Muscle of arm (tissue), 12 donors: ENCODE data around the gene SEPTIN8. TPM values are rescaled to one million over a fixed set of nuclear protein-coding genes. Genes with fewer than 3 reads are reported as not detected.

Experiments used
- DNase-seq: peaks from one replicate; pipeline ENCODE4 v3.0.0-alpha.2; 2013
- polyA plus RNA-seq, 12 donors: library from polyadenylated mRNA; unstranded; fragments of 120-200 nt; gene quantifications; one replicate each; pipeline ENCODE4 v1.2.1, GENCODE V29; 2013; ENCODE audit not compliant: insufficient read length in 12 of 12

Gene SEPTIN8
- polyA plus RNA-seq, 12 donors = 33.8 to 65.4 (median 44.1) TPM; not detected in 1

- no peak for DNase-seq
These were observed 25.0 kb downstream of the SEPTIN8 start for GRCh38 chr5:132751971-132752580.

- no peak for DNase-seq
These were observed 25.6 kb downstream of the SEPTIN8 start for GRCh38 chr5:132751444-132751843.

DNA sequence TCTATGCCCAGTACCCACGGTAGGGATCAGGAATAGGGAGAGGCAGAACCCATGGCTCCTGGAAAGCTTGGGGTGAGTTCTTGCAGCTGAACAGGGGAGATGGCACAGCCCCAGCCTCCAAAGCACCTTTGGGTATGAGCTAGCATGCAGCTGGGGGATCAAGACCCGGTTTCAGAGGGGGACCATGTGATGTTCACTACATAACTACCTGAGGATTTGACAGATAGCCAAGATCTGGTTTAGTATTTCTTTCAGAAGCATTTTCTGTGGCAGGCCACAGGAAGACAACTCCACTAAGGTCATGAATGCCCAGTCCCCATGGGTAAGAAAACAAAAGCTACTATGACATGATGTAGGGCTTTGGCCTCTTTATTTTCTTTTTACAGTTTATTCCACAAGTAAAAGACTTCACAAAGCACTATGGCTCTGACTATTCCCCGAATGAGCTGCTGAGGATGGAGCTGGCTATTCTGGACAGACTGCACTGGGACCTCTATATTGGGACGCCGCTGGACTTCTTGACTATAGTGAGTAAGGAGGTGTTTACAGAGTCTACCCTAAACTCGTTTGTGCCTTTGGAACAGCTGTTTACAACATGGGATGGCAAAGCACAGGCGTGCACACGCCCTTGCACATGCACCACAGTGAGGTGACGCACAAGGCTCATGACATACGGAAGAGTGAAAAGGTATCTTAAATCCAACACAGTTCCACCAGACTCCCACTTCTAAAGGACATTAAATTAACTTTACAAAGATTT lies 26.4 kb downstream of the SEPTIN8 start:
- no peak for DNase-seq

- DNase-seq = no peak
These were observed 27.5 kb downstream of the SEPTIN8 start for GRCh38 chr5:132749506-132749905.

- no peak for DNase-seq
These were observed 28.5 kb downstream of the SEPTIN8 start for GRCh38 chr5:132748522-132749000.

GRCh38 chr5:132747616-132748440 lies 29.2 kb downstream of the SEPTIN8 start:
- DNase-seq = no peak

- DNase-seq = no peak
These were observed 30.0 kb downstream of the SEPTIN8 start, which contains the start of gene CCNI2 for GRCh38 chr5:132746954-132747615. Gene CCNI2, plus strand, starts transcription at chr5:132747426. Its CDS starts 70 bp downstream, at chr5:132747496.

DNA sequence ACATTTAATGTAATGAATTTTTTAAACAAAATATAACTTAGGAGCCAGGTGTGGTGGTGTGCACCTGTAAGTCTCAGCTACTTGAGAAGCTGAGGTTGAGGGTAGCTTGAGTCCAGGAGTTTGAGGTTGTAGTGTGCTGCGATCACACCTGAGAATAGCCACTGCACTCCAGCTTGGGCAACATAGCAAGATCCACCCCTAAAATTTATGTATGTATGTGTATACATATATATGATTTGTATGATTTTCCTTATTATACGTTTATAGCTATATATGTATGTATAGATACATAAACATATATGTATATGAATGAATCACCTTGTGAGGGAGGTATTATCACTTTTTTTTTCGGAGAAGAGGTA lies 30.5 kb downstream of the SEPTIN8 start:
- no peak for DNase-seq

DNA sequence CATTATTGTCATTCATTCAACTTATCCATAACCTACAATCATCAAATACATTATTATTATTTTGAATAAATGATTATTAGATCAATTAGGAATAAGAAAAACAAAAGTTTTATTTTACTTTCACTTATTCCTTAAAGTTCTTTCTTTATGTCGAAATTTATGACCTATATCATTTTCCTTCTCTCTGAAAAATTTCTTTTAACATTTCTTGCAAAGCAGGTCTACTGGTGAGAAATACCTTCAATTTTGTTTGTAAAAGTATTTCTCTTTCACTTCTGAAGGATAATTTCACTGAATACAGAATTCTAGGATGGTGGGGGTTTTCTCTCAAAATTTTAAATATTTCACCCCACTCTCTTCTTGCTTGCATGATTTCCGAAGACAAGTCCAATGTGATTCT lies 32.4 kb downstream of the SEPTIN8 start:
- DNase-seq = no peak

- DNase-seq = no peak
These were observed 34.4 kb downstream of the SEPTIN8 start for GRCh38 chr5:132742626-132743025.

DNA sequence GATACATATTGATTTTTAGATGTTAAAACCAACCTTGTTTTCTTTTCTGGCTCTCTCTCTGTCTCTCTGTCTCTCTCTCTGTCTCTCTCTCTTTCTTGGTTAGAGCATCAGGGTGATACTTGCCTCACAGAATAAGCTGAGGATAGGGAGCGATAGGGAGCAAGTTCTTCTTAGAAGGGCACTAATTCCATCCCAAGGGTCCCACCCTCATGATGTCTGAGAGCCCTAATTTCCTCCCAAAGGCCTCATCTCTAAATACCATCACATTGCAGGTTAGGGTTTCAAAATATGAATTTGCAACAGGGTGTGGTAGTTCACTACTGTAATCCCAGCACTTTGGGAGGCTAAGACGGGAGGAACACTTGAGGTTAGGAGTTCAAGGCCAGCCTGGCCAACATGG lies 34.9 kb downstream of the SEPTIN8 start:
- DNase-seq = no peak

- DNase-seq = no peak
These were observed 37.8 kb downstream of the SEPTIN8 start for GRCh38 chr5:132739232-132739631.

GRCh38 chr5:132737982-132738681 lies 38.9 kb downstream of the SEPTIN8 start:
- DNase-seq = no peak

DNA sequence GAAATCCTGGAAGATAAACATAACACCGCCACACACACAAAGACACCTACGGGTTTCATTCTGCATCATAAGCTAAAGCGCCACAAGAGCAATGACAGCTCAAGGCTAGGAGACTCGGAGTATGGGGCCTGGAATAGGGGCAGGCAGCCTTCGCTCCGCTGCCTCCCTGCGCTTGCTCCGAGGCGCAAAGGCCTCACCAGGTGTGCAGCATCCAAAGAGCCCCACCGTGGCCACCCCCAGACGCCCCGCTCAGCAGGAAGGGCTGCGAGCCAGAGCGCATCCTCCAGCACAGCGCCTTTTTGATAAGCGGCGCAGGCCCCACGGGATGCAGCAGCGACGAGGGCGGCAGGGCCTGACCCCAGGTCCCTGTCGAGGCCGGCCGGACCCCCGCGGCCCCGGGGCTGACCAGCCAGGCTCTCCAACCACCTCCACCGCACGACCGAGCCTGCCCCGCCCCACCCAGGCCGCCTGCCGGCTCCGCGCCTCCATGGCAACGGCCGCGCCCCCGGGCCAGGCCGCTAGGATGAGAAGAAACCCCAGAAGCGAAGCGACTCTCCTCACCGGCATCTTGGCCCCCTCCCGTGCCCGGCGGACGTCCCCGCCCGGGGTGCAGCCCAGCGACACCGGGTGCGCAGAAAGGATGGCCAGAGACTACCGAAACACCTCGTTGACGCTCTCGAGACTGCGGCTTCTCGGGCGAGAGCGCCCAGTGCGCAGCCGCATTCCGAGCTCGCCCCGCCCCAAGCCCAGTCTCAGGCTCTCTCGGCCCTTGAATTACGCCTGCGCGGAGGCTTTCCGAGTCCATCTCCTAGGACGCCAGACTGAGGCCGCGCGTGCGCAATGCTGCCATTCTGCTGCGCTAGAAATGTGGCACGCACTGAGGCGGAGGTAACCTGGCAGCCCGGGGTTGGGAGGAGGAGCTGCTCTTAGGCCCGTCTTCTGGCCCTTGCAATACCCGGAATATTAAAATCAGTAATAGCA lies 39.9 kb downstream of the SEPTIN8 start, which contains the start of gene KIF3A:
Gene KIF3A (minus strand): TSS at position 694 of the 981 bp plus-strand sequence. CDS start 127 bp downstream, at position 567.
- peak; percentile 95 for DNase-seq

DNA sequence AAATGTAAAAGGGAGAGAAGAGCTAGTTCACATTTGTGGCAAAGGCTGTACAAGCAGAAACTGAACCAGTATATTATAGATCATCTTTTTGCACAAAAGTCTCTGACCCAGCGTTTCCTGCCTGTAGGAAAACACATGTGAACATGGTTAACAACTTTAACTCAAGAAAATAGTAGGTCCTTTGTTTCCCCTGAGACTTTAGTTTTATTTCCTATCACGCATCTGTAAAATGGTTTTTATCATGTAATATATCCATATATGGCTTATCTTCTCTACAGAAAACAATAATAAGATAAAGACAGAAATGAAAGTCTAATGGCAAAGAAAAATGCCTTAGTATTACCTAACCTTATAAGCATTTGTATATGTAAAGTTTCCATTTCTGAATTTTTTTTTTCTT lies 42.4 kb downstream of the SEPTIN8 start:
- DNase-seq = no peak

GRCh38 chr5:132733499-132734148 lies 43.4 kb downstream of the SEPTIN8 start:
- no peak for DNase-seq

DNA sequence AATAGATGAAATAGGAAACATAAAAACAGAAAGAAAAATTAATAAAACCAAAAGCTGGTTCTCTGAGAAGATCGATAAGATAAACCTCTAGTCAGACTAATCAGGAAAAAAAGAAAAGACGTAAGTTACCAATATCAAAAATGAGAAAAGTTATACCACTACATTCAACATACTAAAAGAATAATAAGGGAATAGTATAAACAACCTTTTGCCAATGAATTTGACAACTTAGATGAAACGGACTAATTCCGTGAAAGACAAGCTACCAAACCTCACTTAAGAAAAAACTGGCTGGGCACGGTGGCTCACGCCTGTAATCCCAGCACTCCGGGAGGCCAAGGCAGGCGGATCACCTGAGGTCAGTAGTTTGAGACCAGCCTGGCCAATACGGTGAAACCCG lies 47.1 kb downstream of the SEPTIN8 start:
- no peak for DNase-seq

- no peak for DNase-seq
These were observed 51.3 kb downstream of the SEPTIN8 start for GRCh38 chr5:132725745-132726144.
